Mesenchymal stem cell (in vitro differentiated cells and primary cell): ENCODE measurements around the gene ING3.

Experiments used
- DNase-seq: peaks from one replicate; pipeline ENCODE4 v3.0.0-alpha.2; 2013
- H2AFZ ChIP-seq: one replicate; pipeline ENCODE4 v1.6.1; 2013; ENCODE audit warnings: low read depth, mild to moderate bottlenecking, control low read depth, inconsistent platforms, low read length, moderate library complexity
- H2AK5ac ChIP-seq: 2 replicates; pipeline ENCODE4 v1.6.1; 2013; ENCODE audit warnings: low read length, moderate library complexity, mild to moderate bottlenecking, inconsistent platforms; ENCODE audit not compliant: severe bottlenecking
- H2BK120ac ChIP-seq: one replicate; pipeline ENCODE4 v1.6.1; 2013; ENCODE audit warnings: low read depth, mild to moderate bottlenecking, inconsistent platforms, low read length, moderate library complexity
- H2BK12ac ChIP-seq, 2 experiments: one replicate each; pipeline ENCODE4 v1.6.1; 2013; ENCODE audit warnings: inconsistent platforms in 2 of 2, low read length in 2 of 2, mild to moderate bottlenecking in 2 of 2, moderate library complexity in 2 of 2, control low read depth in 1 of 2
- H2BK15ac ChIP-seq: one replicate; pipeline ENCODE4 v1.6.1; 2013; ENCODE audit warnings: mild to moderate bottlenecking, low read depth, inconsistent platforms; ENCODE audit not compliant: poor library complexity, severe bottlenecking
- H2BK5ac ChIP-seq: 2 replicates; pipeline ENCODE4 v1.6.1; 2013; ENCODE audit warnings: low read depth, mild to moderate bottlenecking, low read length, control low read depth, inconsistent platforms; ENCODE audit not compliant: poor library complexity, severe bottlenecking
- H3K14ac ChIP-seq, 2 experiments: one replicate each; pipeline ENCODE4 v1.6.1; 2013; ENCODE audit warnings: inconsistent platforms in 2 of 2, low read length in 2 of 2, control low read depth in 1 of 2, mild to moderate bottlenecking in 1 of 2, moderate library complexity in 1 of 2
- H3K18ac ChIP-seq, 2 experiments: one replicate each; pipeline ENCODE4 v1.6.1; 2013; ENCODE audit warnings: inconsistent platforms in 2 of 2, low read length in 2 of 2, control low read depth in 1 of 2, low read depth in 1 of 2, mild to moderate bottlenecking in 1 of 2
- H3K23ac ChIP-seq, 2 experiments: one replicate each; pipeline ENCODE4 v1.6.1; 2013; ENCODE audit warnings: inconsistent platforms in 2 of 2, low read length in 2 of 2, mild to moderate bottlenecking in 2 of 2, moderate library complexity in 2 of 2, control low read depth in 1 of 2
- H3K27ac ChIP-seq: 2 replicates; pipeline ENCODE4 v1.5.1; 2013; ENCODE audit warnings: mild to moderate bottlenecking, moderate library complexity, low read length, control low read depth, inconsistent platforms; ENCODE audit not compliant: poor library complexity, severe bottlenecking
- H3K27me3 ChIP-seq, 2 experiments: 2 replicates each; pipeline versions ENCODE4 v1.6.1 to v1.7.0; 2013; ENCODE audit warnings: low read length in 2 of 2, mild to moderate bottlenecking in 2 of 2, moderate library complexity in 2 of 2, control low read depth in 1 of 2, inconsistent platforms in 1 of 2; ENCODE audit not compliant: control insufficient read depth in 1 of 2, insufficient read depth in 1 of 2
- H3K36me3 ChIP-seq, 2 experiments: 2 replicates each; pipeline versions ENCODE4 v1.6.1 to v1.7.0; 2013; ENCODE audit warnings: low read length in 2 of 2, control low read depth in 1 of 2, inconsistent platforms in 1 of 2, low read depth in 1 of 2, mild to moderate bottlenecking in 1 of 2; ENCODE audit not compliant: insufficient read depth in 2 of 2, control insufficient read depth in 1 of 2
- H3K4ac ChIP-seq, 2 experiments: one replicate each; pipeline ENCODE4 v1.6.1; 2013; ENCODE audit warnings: inconsistent platforms in 2 of 2, low read length in 2 of 2, mild to moderate bottlenecking in 2 of 2, moderate library complexity in 2 of 2, control low read depth in 1 of 2, low read depth in 1 of 2
- H3K4me1 ChIP-seq: 2 replicates; pipeline ENCODE4 v1.6.1; 2013; ENCODE audit warnings: low read depth, low read length, control low read depth; ENCODE audit not compliant: control insufficient read depth, insufficient read depth
- H3K4me2 ChIP-seq: 2 replicates; pipeline ENCODE4 v1.6.1; 2013; ENCODE audit warnings: low read length, mild to moderate bottlenecking, inconsistent platforms; ENCODE audit not compliant: poor library complexity, severe bottlenecking
- H3K4me3 ChIP-seq, 2 experiments: 2 replicates each; pipeline versions ENCODE4 v1.5.1 to v1.7.0; 2013; ENCODE audit warnings: low read length in 2 of 2, mild to moderate bottlenecking in 2 of 2, control low read depth in 1 of 2, low read depth in 1 of 2; ENCODE audit not compliant: insufficient read depth in 1 of 2
- H3K79me1 ChIP-seq: replicated peaks from 2 replicates; pipeline ENCODE4 v1.6.1; 2013; ENCODE audit warnings: mild to moderate bottlenecking, control low read depth, low read length, inconsistent platforms; ENCODE audit not compliant: poor library complexity, severe bottlenecking
- H3K9ac ChIP-seq: 2 replicates; pipeline ENCODE4 v1.7.0; 2013; ENCODE audit warnings: mild to moderate bottlenecking, low read length, moderate library complexity
- H3K9me3 ChIP-seq: 2 replicates; pipeline ENCODE4 v1.7.0; 2013; ENCODE audit warnings: mild to moderate bottlenecking, low read length; ENCODE audit not compliant: control insufficient read depth
- H4K8ac ChIP-seq: one replicate; pipeline ENCODE4 v1.6.1; 2013; ENCODE audit warnings: inconsistent platforms, mild to moderate bottlenecking, low read length, moderate library complexity
- H4K91ac ChIP-seq: one replicate; pipeline ENCODE4 v1.6.1; 2013; ENCODE audit warnings: mild to moderate bottlenecking, low read length, inconsistent platforms
- WGBS: methylation state at CpG from one replicate; pipeline ENCODE4 v1.1.7; 2013; ENCODE audit warnings: mixed read lengths; 5-methylcytosine and 5-hydroxymethylcytosine counted together

The ING3 gene

DNA sequence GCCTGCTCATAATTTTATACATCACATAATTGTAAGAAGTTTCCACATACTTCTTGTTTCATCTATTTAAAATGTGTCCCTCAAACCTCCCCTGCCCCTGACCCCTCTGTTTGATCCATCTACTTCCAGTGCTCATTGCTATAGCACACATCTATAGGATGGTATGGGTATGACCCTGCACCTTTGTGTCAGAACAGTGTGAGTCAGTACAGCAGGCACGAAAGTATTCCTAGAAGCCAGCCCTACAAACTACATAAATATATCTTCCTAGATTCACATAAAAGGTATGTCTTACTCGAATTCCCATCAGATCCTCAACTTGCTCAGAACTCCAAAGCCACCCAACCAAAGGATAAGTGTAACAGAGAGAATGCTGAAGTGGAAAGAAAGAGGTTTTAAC is 25.7 kb upstream of the ING3 start:
- no peak overlapping the region for H3K9ac ChIP-seq
- H4K91ac ChIP-seq, result no peak overlapping the region
- H3K14ac ChIP-seq, result no peak overlapping the region
- no peak overlapping the region for H2AFZ ChIP-seq
- peak overlapping the region in 1 of 2 experiments; percentile 32 for H2BK12ac ChIP-seq
- no peak for DNase-seq
- H2AK5ac ChIP-seq, result no peak overlapping the region
- no peak overlapping the region for H3K27ac ChIP-seq
- no peak overlapping the region for H3K23ac ChIP-seq
- H3K4me1 ChIP-seq, result no peaks in the 10 kb centered on the region
- H2BK5ac ChIP-seq, result no peak overlapping the region
- no peak overlapping the region for H3K4ac ChIP-seq
- no peaks in the 10 kb centered on the region for H3K9me3 ChIP-seq
- H3K18ac ChIP-seq, result no peak overlapping the region
- no peak overlapping the region for H4K8ac ChIP-seq
- H3K4me3 ChIP-seq, result no peak overlapping the region
- no peak overlapping the region for H3K4me2 ChIP-seq
- H2BK15ac ChIP-seq, result no peak overlapping the region
- H2BK120ac ChIP-seq, result no peak overlapping the region
- WGBS, result 29% methylated on average over 1 of the region's 2 CpGs
- H3K36me3 ChIP-seq, result no peaks in the 10 kb centered on the region
- no peaks in the 10 kb centered on the region for H3K27me3 ChIP-seq
- no peaks in the 10 kb centered on the region for H3K79me1 ChIP-seq

GRCh38 chr7:120925392-120925791 is 25.2 kb upstream of the ING3 start:
- no peak overlapping the region for H3K9ac ChIP-seq
- H3K36me3 ChIP-seq, result no peaks in the 10 kb centered on the region
- H2BK12ac ChIP-seq, result no peak overlapping the region
- no peak overlapping the region for H3K4ac ChIP-seq
- no peak overlapping the region for H3K23ac ChIP-seq
- H3K18ac ChIP-seq, result no peak overlapping the region
- 5% methylated on average over 4 of the region's 5 CpGs for WGBS
- H4K91ac ChIP-seq, result no peak overlapping the region
- no peaks in the 10 kb centered on the region for H3K4me1 ChIP-seq
- H3K9me3 ChIP-seq, result no peaks in the 10 kb centered on the region
- H2BK120ac ChIP-seq, result peak overlapping the region; percentile 19
- no peak overlapping the region for H2BK15ac ChIP-seq
- H3K27me3 ChIP-seq, result no peaks in the 10 kb centered on the region
- H2BK5ac ChIP-seq, result no peak overlapping the region
- no peak overlapping the region for H2AK5ac ChIP-seq
- H3K14ac ChIP-seq, result no peak overlapping the region
- H2AFZ ChIP-seq, result no peak overlapping the region
- no peak overlapping the region for H3K4me3 ChIP-seq
- no peak overlapping the region for H4K8ac ChIP-seq
- peak; percentile 57 for DNase-seq
- no peaks in the 10 kb centered on the region for H3K79me1 ChIP-seq
- no peak overlapping the region for H3K4me2 ChIP-seq
- no peak overlapping the region for H3K27ac ChIP-seq

GRCh38 chr7:120926943-120927346 is 23.6 kb upstream of the ING3 start:
- H3K27ac ChIP-seq, result no peak overlapping the region
- no peak for DNase-seq
- H3K23ac ChIP-seq, result no peak overlapping the region
- H3K36me3 ChIP-seq, result no peaks in the 10 kb centered on the region
- H3K18ac ChIP-seq, result peak overlapping the region in 1 of 2 experiments; percentile 62
- 50% methylated on average over 1 of the region's 2 CpGs for WGBS
- no peaks in the 10 kb centered on the region for H3K9me3 ChIP-seq
- no peak overlapping the region for H3K14ac ChIP-seq
- no peak overlapping the region for H2BK15ac ChIP-seq
- H2BK120ac ChIP-seq, result no peak overlapping the region
- H4K91ac ChIP-seq, result no peak overlapping the region
- H3K4me3 ChIP-seq, result no peak overlapping the region
- no peak overlapping the region for H3K9ac ChIP-seq
- no peak overlapping the region for H2AK5ac ChIP-seq
- H2AFZ ChIP-seq, result no peak overlapping the region
- no peaks in the 10 kb centered on the region for H3K4me1 ChIP-seq
- H2BK5ac ChIP-seq, result no peak overlapping the region
- H3K4me2 ChIP-seq, result no peak overlapping the region
- no peak overlapping the region for H4K8ac ChIP-seq
- no peak overlapping the region for H3K4ac ChIP-seq
- no peaks in the 10 kb centered on the region for H3K27me3 ChIP-seq
- H3K79me1 ChIP-seq, result no peaks in the 10 kb centered on the region
- H2BK12ac ChIP-seq, result no peak overlapping the region

DNA sequence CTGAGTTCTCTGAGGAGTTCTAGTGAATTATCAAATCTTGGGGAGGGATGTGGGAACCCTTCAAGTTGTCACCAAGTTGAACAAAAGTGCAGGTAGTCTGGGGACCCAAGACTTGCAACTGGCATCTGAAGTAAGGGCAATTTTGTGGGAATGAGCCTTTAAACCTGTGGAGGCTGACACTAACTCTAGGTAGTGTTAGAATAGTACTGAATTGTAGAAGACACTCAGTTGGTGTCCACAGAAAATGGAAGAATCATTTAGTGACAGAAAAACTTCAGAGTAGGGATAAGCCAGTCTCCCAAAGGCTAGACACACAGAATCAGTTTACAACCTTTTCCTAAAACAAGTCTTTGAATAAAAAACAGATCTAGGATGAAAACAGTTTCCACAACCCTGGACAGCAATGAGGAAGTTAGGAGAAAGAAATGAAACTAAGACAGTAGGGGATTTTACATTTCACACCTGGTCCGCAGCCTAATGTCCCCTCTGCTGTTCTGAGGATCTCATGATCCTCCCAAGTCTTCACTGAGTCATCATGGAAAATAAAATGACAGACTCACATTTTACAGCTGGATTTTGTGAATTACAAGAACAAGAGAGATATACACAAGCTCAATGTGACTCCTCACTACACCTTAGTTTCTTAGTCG is 23.0 kb upstream of the ING3 start:
- H4K91ac ChIP-seq, result no peak overlapping the region
- no peak overlapping the region for H2AK5ac ChIP-seq
- no peak overlapping the region for H4K8ac ChIP-seq
- no peak overlapping the region for H3K23ac ChIP-seq
- H3K18ac ChIP-seq, result no peak overlapping the region
- WGBS, result no CpG with 5 or more reads among the region's 2 CpGs
- no peak overlapping the region for H2BK12ac ChIP-seq
- H3K4ac ChIP-seq, result no peak overlapping the region
- no peak overlapping the region for H3K14ac ChIP-seq
- no peaks in the 10 kb centered on the region for H3K9me3 ChIP-seq
- no peaks in the 10 kb centered on the region for H3K4me1 ChIP-seq
- no peaks in the 10 kb centered on the region for H3K36me3 ChIP-seq
- H3K4me2 ChIP-seq, result no peak overlapping the region
- H2AFZ ChIP-seq, result no peak overlapping the region
- no peaks in the 10 kb centered on the region for H3K79me1 ChIP-seq
- no peak overlapping the region for H3K27ac ChIP-seq
- no peak overlapping the region for H2BK5ac ChIP-seq
- no peak overlapping the region for H2BK120ac ChIP-seq
- H3K4me3 ChIP-seq, result no peak overlapping the region
- H2BK15ac ChIP-seq, result no peak overlapping the region
- no peaks in the 10 kb centered on the region for H3K27me3 ChIP-seq
- no peak for DNase-seq
- H3K9ac ChIP-seq, result no peak overlapping the region
